ENCODE measurements around the gene SUPT3H. TPM values are rescaled to one million over a fixed set of nuclear protein-coding genes. Genes with fewer than 3 reads are reported as not detected.

Gene SUPT3H
- total and polyA plus RNA-seq, 2 of the 8 experiments (the other 6 are each of a cell fraction or from before 2014, with no cell fraction given), result 18.8 to 23.0 TPM

- Histone ChIP-seq H2BK120ac (replicated peaks; ENCODE audit: low read depth, low read length) (no peak overlapping the region), H3K18ac (ENCODE audit: extremely low read depth, low read length) (no peak overlapping the region), H3K4me3 (ENCODE audit: extremely low read depth in 1 of 4, insufficient read depth in 2 of 4, low read depth in 3 of 4, low read length in 4 of 4) (no peak overlapping the region), H3K27ac (ENCODE audit: low read depth, low read length) (no peak overlapping the region), H4K5ac (ENCODE audit: insufficient read length, low read depth, low read length) (no peak overlapping the region), H2AK5ac (ENCODE audit: low read depth, low read length) (no peak overlapping the region), H3K36me3 (ENCODE audit: control insufficient read depth in 2 of 4, insufficient read depth in 4 of 4, low read length in 3 of 4) (no peaks in the 10 kb centered on the region), H3K14ac (ENCODE audit: insufficient read length) (no peak overlapping the region), H3K9ac (replicated peaks in 1 of 4; ENCODE audit: extremely low read depth in 1 of 4, low read depth in 3 of 4, low read length in 3 of 4) (no peak overlapping the region), H3K79me2 (ENCODE audit: control insufficient read depth in 1 of 2, insufficient read depth in 2 of 2, low read length in 2 of 2) (no peaks in the 10 kb centered on the region), H3K79me1 (ENCODE audit: low read depth, low read length) (peaks cover 2% of the 10 kb centered on the region; the same call in 1 of the 2 replicates), H3K56ac (replicated peaks; ENCODE audit: insufficient read length, low read depth, low read length) (no peak overlapping the region), H3K23me2 (ENCODE audit: low read depth, low read length) (no peaks in the 10 kb centered on the region; the same call in 1 of the 2 replicates), H3K27me3 (replicated peaks in 1 of 4; ENCODE audit: control insufficient read depth in 3 of 4, extremely low read depth in 1 of 4, insufficient read depth in 3 of 4, low read length in 3 of 4) (no peaks in the 10 kb centered on the region), H2BK20ac (ENCODE audit: low read length) (no peak overlapping the region), H2AFZ (ENCODE audit: low read length) (no peak overlapping the region), H2BK5ac (ENCODE audit: low read depth, low read length) (no peak overlapping the region), H3K23ac (ENCODE audit: insufficient read length) (no peak overlapping the region), H4K20me1 (replicated peaks in 1 of 2; ENCODE audit: control insufficient read depth in 1 of 2, insufficient read depth in 2 of 2, low read length in 2 of 2) (no peaks in the 10 kb centered on the region), H4K8ac (ENCODE audit: extremely low read depth, insufficient read depth, low read length) (no peak overlapping the region), H3K4me2 (ENCODE audit: insufficient read depth in 1 of 2, low read depth in 2 of 2, low read length in 2 of 2) (no peak overlapping the region), H4K91ac (replicated peaks; ENCODE audit: insufficient read length, low read length) (no peak overlapping the region), H2BK15ac (ENCODE audit: low read length) (no peak overlapping the region), H3K4me1 (replicated peaks in 1 of 4; ENCODE audit: control insufficient read depth in 3 of 4, insufficient read depth in 4 of 4, low read length in 3 of 4) (peaks cover 0 to 7% (median 3%) of the 10 kb centered on the region in 4 experiments; a peak in 3 of 7 replicates), H3K9me3 (ENCODE audit: insufficient read depth in 2 of 2, low read depth in 1 of 2, low read length in 1 of 2) (no peaks in the 10 kb centered on the region), H2BK12ac (ENCODE audit: low read depth, low read length) (no peak overlapping the region), H3K4ac (replicated peaks; ENCODE audit: insufficient read length, low read depth, low read length) (no peak overlapping the region)
- ChIA-PET POLR2A (ENCODE audit: partially characterized antibody) (no interaction called here), CTCF (ENCODE audit: partially characterized antibody) (interaction anchor here (0.7 kb wide), 1 partner anchor 8 kb away, joined by 5 read pairs; no protein-coding TSS in a partner anchor)
- DNase-seq (ENCODE audit: low read depth in 1 of 2, low spot score in 2 of 2), result no peak
- FAIRE-seq, result no peak
- WGBS, 2 experiments (ENCODE audit: extremely low coverage in 1 of 2, insufficient coverage in 1 of 2, insufficient read length in 1 of 2, insufficient replicate concordance in 2 of 2, low coverage in 1 of 2, low lambda C conversion rate in 2 of 2, missing lambda C conversion rate in 1 of 2), result 92% methylated on average over 3 of the region's 3 CpGs; no CpG with 5 or more reads in 1 of the 2 experiments
- no peak for TF ChIP-seq ZNF274 (IDR thresholded peaks at IDR 0.05; ENCODE audit: borderline replicate concordance, extremely low read depth, low read length)
- no peak for TF ChIP-seq EP300 (IDR thresholded peaks at IDR 0.05; ENCODE audit: borderline replicate concordance in 1 of 2, low read depth in 2 of 2, low read length in 2 of 2)
- TF ChIP-seq TAF1 (IDR thresholded peaks at IDR 0.05; ENCODE audit: low read depth, low read length), result no peak
- no peak for TF ChIP-seq BACH1 (IDR thresholded peaks at IDR 0.05; ENCODE audit: low read length)
- TF ChIP-seq KDM4A (IDR thresholded peaks at IDR 0.05; ENCODE audit: low read depth, low read length, severe bottlenecking), result no peak
- no peak for TF ChIP-seq YY1 (IDR thresholded peaks at IDR 0.05; ENCODE audit: low read depth, low read length)
- no peak for TF ChIP-seq SAP30 (IDR thresholded peaks at IDR 0.05; ENCODE audit: insufficient read depth, insufficient replicate concordance, low read length)
- no peak for TF ChIP-seq RAD21 (IDR thresholded peaks at IDR 0.05 in 1 of 2, conservative IDR thresholded peaks at IDR 0.05 in 1 of 2; ENCODE audit: low read depth in 2 of 2, low read length in 2 of 2)
- TF ChIP-seq ASH2L (IDR thresholded peaks at IDR 0.05; ENCODE audit: low read length), result no peak
- TF ChIP-seq SP1 (IDR thresholded peaks at IDR 0.05; ENCODE audit: low read depth, low read length), result no peak
- TF ChIP-seq JUN (IDR thresholded peaks at IDR 0.05; ENCODE audit: low read depth, low read length), result no peak
- TF ChIP-seq FOSL1 (IDR thresholded peaks at IDR 0.05; ENCODE audit: insufficient read depth, low read depth, low read length), result no peak
- TF ChIP-seq SIRT6 (IDR thresholded peaks at IDR 0.05; ENCODE audit: low read length), result no peak
- no peak for TF ChIP-seq NRF1 (IDR thresholded peaks at IDR 0.05; ENCODE audit: low read depth, low read length)
Observed at GRCh38 chr6:45323656-45324224, 54.0 kb downstream of the SUPT3H start.
